Stomach (tissue), 9 donors: ENCODE results near the gene CIAO2B. TPM values are rescaled to one million over a fixed set of nuclear protein-coding genes. Genes with fewer than 3 reads are reported as not detected.

Experiments used
- DNase-seq, 2 donors: peaks; one replicate each; pipeline versions ENCODE4 v3.0.0 to v3.0.0-alpha.2; 2013 to 2019
- H3K27ac ChIP-seq, 5 donors: fragments of 200-600 bp in 4 of 5; sonication (generic) in 4 of 5; one replicate each; pipeline ENCODE4 v1.5.1; 2013 to 2019; ENCODE audit warnings: mild to moderate bottlenecking in 1 of 5, moderate library complexity in 1 of 5
- H3K27me3 ChIP-seq, 3 donors: fragments of 200-600 bp; sonication (generic); one replicate each; pipeline ENCODE4 v1.5.1; 2017 to 2019; ENCODE audit warnings: mixed run types in 1 of 3
- H3K36me3 ChIP-seq, 4 donors: fragments of 200-600 bp; sonication (generic); 1 replicate in 3 of 4; 2 replicates in 1 of 4; pipeline ENCODE4 v1.5.1; 2016 to 2019
- H3K4me1 ChIP-seq, 4 donors: fragments of 200-600 bp; sonication (generic); one replicate each; pipeline ENCODE4 v1.5.1; 2016 to 2019
- H3K4me3 ChIP-seq, 4 donors: fragments of 200-600 bp; sonication (generic) in 3 of 4; one replicate each; pipeline ENCODE4 v1.5.1; 2016 to 2019; ENCODE audit warnings: mild to moderate bottlenecking in 1 of 4
- H3K9me3 ChIP-seq, 4 donors: fragments of 200-600 bp; sonication (generic); one replicate each; pipeline ENCODE4 v1.5.1; 2016 to 2019
- CTCF ChIP-seq, 7 experiments: fragments of 450-650 bp in 4 of 7; fragments of 200-600 bp in 3 of 7; sonication (generic) in 3 of 7; IDR thresholded peaks; one replicate each; pipeline ENCODE4 v1.5.1; 2016 to 2019; ENCODE audit warnings: antibody characterized with exemption in 7 of 7, control low read depth in 2 of 7, mild to moderate bottlenecking in 1 of 7
- EP300 ChIP-seq: sonication (generic); formaldehyde crosslinking; IDR thresholded peaks from one replicate; pipeline ENCODE4 v1.6.1; 2017; ENCODE audit warnings: antibody characterized with exemption
- POLR2A ChIP-seq, 4 donors: fragments of 450-650 bp; IDR thresholded peaks; one replicate each; pipeline ENCODE4 v1.6.1; 2016; ENCODE audit warnings: antibody characterized with exemption in 4 of 4, control low read depth in 2 of 4, mild to moderate bottlenecking in 1 of 4, moderate library complexity in 1 of 4
- POLR2AphosphoS5 ChIP-seq, 3 donors: sonication (generic); formaldehyde crosslinking; IDR thresholded peaks; one replicate each; pipeline ENCODE4 v1.6.1; 2016; ENCODE audit warnings: antibody characterized with exemption in 3 of 3
- whole genome bisulfite sequencing, 5 donors: extraction: QIAGEN DNeasy Blood & Tissue Kit in 3 of 5; methylation state at CpG; one replicate each; pipeline versions ENCODE4 v1.1.5 to v1.1.7; 2013 to 2018; 5-methylcytosine and 5-hydroxymethylcytosine counted together
- intact Hi-C: fragments of 100-400 bp; cut with DNase I; formaldehyde crosslinking; loops from one replicate; pipeline ENCODE4 v1.15.1; 2023; ENCODE audit warnings: low total_unique reads
- polyA plus RNA-seq, 3 donors: library from polyadenylated mRNA; stranded (reverse); fragments of 200-250 nt; gene quantifications; one replicate each; pipeline ENCODE4 v1.2.3, GENCODE V29; 2013
- total RNA-seq, 5 donors: library from RNA; depleted of rRNA; stranded (reverse); fragments of >200 nt; gene quantifications; one replicate each; pipeline versions ENCODE4 v1.1.0 to v1.2.3, GENCODE V29; 2014 to 2016
- donor health status: healthy with polysubstance abuse.
- donor health status: Bipolar disorder and iron deficiency.
- donor health status: healthy.

Gene CIAO2B
- total and polyA plus RNA-seq, 8 donors = 4.3 to 176 (median 76.1) TPM

GRCh38 chr16:66949472-66949871 lies 15.3 kb upstream of the CIAO2B start:
- no peak for DNase-seq
- Histone ChIP-seq H3K36me3 (peaks cover 0 to 2% (median 0%) of the 10 kb centered on the region in 4 donors), H3K27ac (no peak overlapping the region), H3K4me3 (no peak overlapping the region), H3K27me3 (peaks cover 0 to 33% (median 12%) of the 10 kb centered on the region in 3 donors), H3K4me1 (peaks cover 8 to 22% (median 18%) of the 10 kb centered on the region in 4 donors), H3K9me3 (no peaks in the 10 kb centered on the region)
- WGBS, 5 donors = 68 to 82% (median 70%) methylated on average over 6 of the region's 6 CpGs
- TF ChIP-seq POLR2AphosphoS5 (IDR thresholded peaks at IDR 0.05) = no peak
- TF ChIP-seq EP300 = no peak
- TF ChIP-seq CTCF (IDR thresholded peaks at IDR 0.05) = no peak
- no peak for TF ChIP-seq POLR2A (IDR thresholded peaks at IDR 0.05)
- intact Hi-C loops = no loop called here

GRCh38 chr16:66948837-66949225 lies 14.6 kb upstream of the CIAO2B start:
- Histone ChIP-seq H3K27ac (no peak overlapping the region), H3K36me3 (peaks cover 2 to 9% (median 3%) of the 10 kb centered on the region in 4 donors), H3K9me3 (no peaks in the 10 kb centered on the region), H3K27me3 (peaks cover 0 to 33% (median 12%) of the 10 kb centered on the region in 3 donors), H3K4me3 (peak overlapping the region; percentile 49 to 68 (median 62)), H3K4me1 (peaks cover 8 to 22% (median 18%) of the 10 kb centered on the region in 4 donors)
- DNase-seq = no peak
- intact Hi-C loops = no loop called here
- 14 to 46% (median 23%) methylated on average over 8 to 21 of the region's 21 CpGs for WGBS, 5 donors
- TF ChIP-seq EP300 (no peak), POLR2AphosphoS5 (IDR thresholded peaks at IDR 0.05) (no peak), POLR2A (IDR thresholded peaks at IDR 0.05) (no peak)

- peaks cover 0 to 28% (median 12%) of the 10 kb centered on the region in 3 donors for H3K27me3 ChIP-seq
- WGBS, 5 donors = 0 to 5% (median 3%) methylated on average over 33 to 44 of the region's 44 CpGs
- DNase-seq = peak; percentile 31 to 53
- intact Hi-C loops = no loop called here
- TF ChIP-seq CTCF (IDR thresholded peaks at IDR 0.05) (no peak), POLR2A (IDR thresholded peaks at IDR 0.05) (no peak), POLR2AphosphoS5 (IDR thresholded peaks at IDR 0.05) (no peak), EP300 (no peak)
- peak overlapping the region in 1 of 5 donors; percentile 56 for H3K27ac ChIP-seq
- peak overlapping the region; percentile 49 to 68 (median 62) for H3K4me3 ChIP-seq
- peaks cover 7 to 14% (median 8%) of the 10 kb centered on the region in 4 donors for H3K36me3 ChIP-seq
- H3K4me1 ChIP-seq = peaks cover 8 to 22% (median 18%) of the 10 kb centered on the region in 4 donors
- H3K9me3 ChIP-seq = no peaks in the 10 kb centered on the region
These were observed 14.1 kb upstream of the CIAO2B start for GRCh38 chr16:66948134-66948836.

GRCh38 chr16:66947302-66948065 lies 13.3 kb upstream of the CIAO2B start:
- DNase-seq = peak; percentile 89 to 93
- peak overlapping the region in 1 of 5 donors; percentile 56 for H3K27ac ChIP-seq
- peak overlapping the region; percentile 49 to 68 (median 62) for H3K4me3 ChIP-seq
- peaks cover 11 to 22% (median 16%) of the 10 kb centered on the region in 4 donors for H3K36me3 ChIP-seq
- TF ChIP-seq POLR2AphosphoS5 (IDR thresholded peaks at IDR 0.05) (peak in 1 of 3 donors; percentile 71), CTCF (IDR thresholded peaks at IDR 0.05) (peak in 5 of 7 experiments; percentile 81 to 95 (median 92)), POLR2A (IDR thresholded peaks at IDR 0.05) (no peak)
- H3K27me3 ChIP-seq = peaks cover 0 to 28% (median 12%) of the 10 kb centered on the region in 3 donors
- peaks cover 8 to 22% (median 18%) of the 10 kb centered on the region in 4 donors for H3K4me1 ChIP-seq
- WGBS, 5 donors = 0 to 1% (median 0%) methylated on average over 20 to 23 of the region's 23 CpGs
- no peaks in the 10 kb centered on the region for H3K9me3 ChIP-seq
- intact Hi-C loops = no loop called here
